Measurements from ENCODE around the gene CPXM2. TPM values are rescaled to one million over a fixed set of nuclear protein-coding genes. Genes with fewer than 3 reads are reported as not detected.

Gene CPXM2
- total and polyA plus RNA-seq, 2 donors (not counting 1 experiment from before 2014, with no cell fraction given): 3.1 to 48.1 TPM

DNA sequence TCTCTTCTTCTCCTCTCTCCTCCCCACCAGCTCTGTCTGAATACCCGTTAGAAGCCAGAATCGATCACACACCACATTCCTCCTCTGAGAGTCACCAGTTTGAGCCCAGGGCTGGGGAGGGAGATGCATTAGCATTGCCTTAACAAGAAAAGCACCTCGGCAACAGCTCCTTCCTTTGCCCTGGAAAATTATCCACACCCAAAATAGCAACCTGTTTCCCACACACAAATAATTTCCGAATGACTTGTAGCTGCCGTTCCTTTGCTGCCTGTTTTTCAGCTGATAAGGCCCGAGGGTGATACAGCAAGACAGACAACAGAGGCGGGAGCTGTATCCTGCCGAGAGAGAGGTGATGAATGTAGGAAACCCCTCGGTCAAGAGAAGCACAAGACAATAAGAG, 91.3 kb downstream of the CPXM2 start:
- no peak overlapping the region for H2AFZ ChIP-seq (ENCODE audit: low read length)
- H3K4me1 ChIP-seq (ENCODE audit: control insufficient read depth, extremely low read depth, insufficient read depth, low read length): no peaks in the 10 kb centered on the region
- DNase-seq (ENCODE audit: low read depth in 2 of 2): peak in 1 of 2 donors; percentile 28
- no peaks in the 10 kb centered on the region for H3K9me3 ChIP-seq (ENCODE audit: control insufficient read depth, insufficient read depth, low read depth, low read length)
- H3K36me3 ChIP-seq (ENCODE audit: control insufficient read depth, insufficient read depth, low read length): no peaks in the 10 kb centered on the region
- H3K27me3 ChIP-seq (ENCODE audit: control insufficient read depth, insufficient read depth, low read length): no peaks in the 10 kb centered on the region
- H3K79me2 ChIP-seq (ENCODE audit: control insufficient read depth, insufficient read depth, low read length): no peaks in the 10 kb centered on the region
- TF ChIP-seq CTCF (conservative IDR thresholded peaks at IDR 0.05 in 1 of 2, IDR thresholded peaks at IDR 0.05 in 1 of 2; ENCODE audit: low read depth in 1 of 2, low read length in 2 of 2): no peak
- no peak for TF ChIP-seq EZH2 (IDR thresholded peaks at IDR 0.05; ENCODE audit: low read length, missing control alignments)
- H3K27ac ChIP-seq (ENCODE audit: insufficient read depth, low read length): no peak overlapping the region
- no peaks in the 10 kb centered on the region for H4K20me1 ChIP-seq (ENCODE audit: control insufficient read depth, extremely low read depth, insufficient read depth, low read length)
- no peak overlapping the region for H3K4me2 ChIP-seq (ENCODE audit: extremely low read depth, insufficient read depth, low read length)
- H3K9ac ChIP-seq (ENCODE audit: insufficient read depth, low read length): no peak overlapping the region
- H3K4me3 ChIP-seq (replicated peaks in 1 of 4; ENCODE audit: control extremely low read depth in 1 of 4, insufficient read depth in 1 of 4, low read depth in 3 of 4, low read length in 4 of 4): no peak overlapping the region

GRCh38 chr10:123798856-123799255, 92.8 kb downstream of the CPXM2 start:
- Histone ChIP-seq H2AFZ (ENCODE audit: low read length) (no peak overlapping the region), H3K9me3 (ENCODE audit: control insufficient read depth, insufficient read depth, low read depth, low read length) (no peaks in the 10 kb centered on the region), H3K9ac (ENCODE audit: insufficient read depth, low read length) (no peak overlapping the region), H3K79me2 (ENCODE audit: control insufficient read depth, insufficient read depth, low read length) (no peaks in the 10 kb centered on the region), H3K27me3 (ENCODE audit: control insufficient read depth, insufficient read depth, low read length) (no peaks in the 10 kb centered on the region), H3K4me3 (replicated peaks in 1 of 4; ENCODE audit: control extremely low read depth in 1 of 4, insufficient read depth in 1 of 4, low read depth in 3 of 4, low read length in 4 of 4) (no peak overlapping the region), H3K4me2 (ENCODE audit: extremely low read depth, insufficient read depth, low read length) (no peak overlapping the region), H3K4me1 (ENCODE audit: control insufficient read depth, extremely low read depth, insufficient read depth, low read length) (no peaks in the 10 kb centered on the region), H3K36me3 (ENCODE audit: control insufficient read depth, insufficient read depth, low read length) (no peaks in the 10 kb centered on the region), H4K20me1 (ENCODE audit: control insufficient read depth, extremely low read depth, insufficient read depth, low read length) (no peaks in the 10 kb centered on the region), H3K27ac (ENCODE audit: insufficient read depth, low read length) (no peak overlapping the region)
- no peak for DNase-seq (ENCODE audit: low read depth in 2 of 2)
- TF ChIP-seq EZH2 (IDR thresholded peaks at IDR 0.05; ENCODE audit: low read length, missing control alignments) (no peak), CTCF (conservative IDR thresholded peaks at IDR 0.05 in 1 of 2, IDR thresholded peaks at IDR 0.05 in 1 of 2; ENCODE audit: low read depth in 1 of 2, low read length in 2 of 2) (no peak)

DNA sequence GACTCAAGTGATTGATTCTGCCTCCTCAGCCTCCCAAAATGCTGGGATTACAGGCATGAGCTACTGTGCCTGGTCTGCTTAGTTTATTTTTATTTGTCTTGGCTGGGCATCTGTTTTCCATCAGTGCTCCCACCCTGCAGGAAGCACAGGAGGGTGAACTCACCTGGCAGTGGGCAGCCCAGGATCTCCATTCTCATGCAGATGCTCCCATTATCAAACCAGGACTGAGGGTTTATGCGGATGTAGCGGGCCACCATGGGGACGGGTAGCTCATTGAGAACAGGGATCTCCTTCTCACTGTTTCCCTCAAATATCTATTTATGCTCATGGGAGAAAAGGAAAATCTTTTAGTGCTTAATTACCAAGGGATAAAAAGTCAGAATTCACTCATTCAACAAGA, 93.8 kb downstream of the CPXM2 start:
- Histone ChIP-seq H2AFZ (ENCODE audit: low read length) (no peak overlapping the region), H3K27me3 (ENCODE audit: control insufficient read depth, insufficient read depth, low read length) (no peaks in the 10 kb centered on the region), H3K9ac (ENCODE audit: insufficient read depth, low read length) (no peak overlapping the region), H3K36me3 (ENCODE audit: control insufficient read depth, insufficient read depth, low read length) (no peaks in the 10 kb centered on the region), H3K4me3 (replicated peaks in 1 of 4; ENCODE audit: control extremely low read depth in 1 of 4, insufficient read depth in 1 of 4, low read depth in 3 of 4, low read length in 4 of 4) (no peak overlapping the region), H3K79me2 (ENCODE audit: control insufficient read depth, insufficient read depth, low read length) (no peaks in the 10 kb centered on the region), H3K9me3 (ENCODE audit: control insufficient read depth, insufficient read depth, low read depth, low read length) (no peaks in the 10 kb centered on the region), H3K27ac (ENCODE audit: insufficient read depth, low read length) (no peak overlapping the region), H3K4me2 (ENCODE audit: extremely low read depth, insufficient read depth, low read length) (no peak overlapping the region), H4K20me1 (ENCODE audit: control insufficient read depth, extremely low read depth, insufficient read depth, low read length) (no peaks in the 10 kb centered on the region), H3K4me1 (ENCODE audit: control insufficient read depth, extremely low read depth, insufficient read depth, low read length) (no peaks in the 10 kb centered on the region)
- no peak for DNase-seq (ENCODE audit: low read depth in 2 of 2)
- TF ChIP-seq EZH2 (IDR thresholded peaks at IDR 0.05; ENCODE audit: low read length, missing control alignments) (no peak), CTCF (conservative IDR thresholded peaks at IDR 0.05 in 1 of 2, IDR thresholded peaks at IDR 0.05 in 1 of 2; ENCODE audit: low read depth in 1 of 2, low read length in 2 of 2) (no peak)
